Measurements from ENCODE around the gene RNF44. TPM values are rescaled to one million over a fixed set of nuclear protein-coding genes. Genes with fewer than 3 reads are reported as not detected.

RNF44 gene
- total RNA-seq, 2 donors from 2014 or later: 16.2 to 16.6 TPM

- intact Hi-C loops (cut with DNase I): no loop called here
- DNase-seq (ENCODE audit: low spot score): peak; percentile 49
Observed at GRCh38 chr5:176528301-176528700, 8.9 kb downstream of the RNF44 start.

- DNase-seq (ENCODE audit: low spot score): peak; percentile 64
- intact Hi-C loops (cut with DNase I): no loop called here
Observed at GRCh38 chr5:176527246-176528222, 9.7 kb downstream of the RNF44 start.

GRCh38 chr5:176526462-176526861, 10.7 kb downstream of the RNF44 start:
- intact Hi-C loops (cut with DNase I): no loop called here
- DNase-seq (ENCODE audit: low spot score): no peak

DNA sequence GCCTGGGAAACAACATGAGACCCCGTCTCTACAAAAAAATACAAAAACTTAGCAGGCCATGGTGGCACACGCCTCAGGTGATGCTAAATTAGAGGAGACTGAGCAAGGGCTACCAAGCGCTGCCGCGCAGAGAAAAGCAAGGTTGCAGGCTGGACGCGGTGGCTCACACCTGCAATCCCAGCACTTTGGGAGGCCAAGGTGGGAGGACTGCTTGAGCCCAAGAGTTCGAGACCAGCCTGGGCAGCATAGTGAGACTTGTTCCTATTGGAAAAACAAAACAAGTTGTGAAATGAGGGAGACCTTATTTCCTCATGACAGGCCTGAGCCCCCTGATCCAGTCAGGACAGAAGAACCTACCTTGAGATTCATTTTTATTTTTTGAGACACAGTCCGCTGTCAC, 11.5 kb downstream of the RNF44 start:
- DNase-seq (ENCODE audit: low spot score): no peak
- intact Hi-C loops (cut with DNase I): no loop called here

- no peak for DNase-seq (ENCODE audit: low spot score)
- intact Hi-C loops (cut with DNase I): no loop called here
Observed at GRCh38 chr5:176524987-176525386, 12.2 kb downstream of the RNF44 start.

- intact Hi-C loops (cut with DNase I): no loop called here
Observed at GRCh38 chr5:176524138-176524537, 13.1 kb downstream of the RNF44 start.

GRCh38 chr5:176521699-176522263, 15.4 kb downstream of the RNF44 start:
- intact Hi-C loops (cut with DNase I): no loop called here
- DNase-seq (ENCODE audit: low spot score): no peak

More at GRCh38 chr5:176524138-176524537, 13.1 kb downstream of the RNF44 start:
- no peak for DNase-seq (ENCODE audit: low spot score)

GRCh38 chr5:176521286-176521685, 15.9 kb downstream of the RNF44 start:
- intact Hi-C loops (cut with DNase I): no loop called here
- no peak for DNase-seq (ENCODE audit: low spot score)

DNA sequence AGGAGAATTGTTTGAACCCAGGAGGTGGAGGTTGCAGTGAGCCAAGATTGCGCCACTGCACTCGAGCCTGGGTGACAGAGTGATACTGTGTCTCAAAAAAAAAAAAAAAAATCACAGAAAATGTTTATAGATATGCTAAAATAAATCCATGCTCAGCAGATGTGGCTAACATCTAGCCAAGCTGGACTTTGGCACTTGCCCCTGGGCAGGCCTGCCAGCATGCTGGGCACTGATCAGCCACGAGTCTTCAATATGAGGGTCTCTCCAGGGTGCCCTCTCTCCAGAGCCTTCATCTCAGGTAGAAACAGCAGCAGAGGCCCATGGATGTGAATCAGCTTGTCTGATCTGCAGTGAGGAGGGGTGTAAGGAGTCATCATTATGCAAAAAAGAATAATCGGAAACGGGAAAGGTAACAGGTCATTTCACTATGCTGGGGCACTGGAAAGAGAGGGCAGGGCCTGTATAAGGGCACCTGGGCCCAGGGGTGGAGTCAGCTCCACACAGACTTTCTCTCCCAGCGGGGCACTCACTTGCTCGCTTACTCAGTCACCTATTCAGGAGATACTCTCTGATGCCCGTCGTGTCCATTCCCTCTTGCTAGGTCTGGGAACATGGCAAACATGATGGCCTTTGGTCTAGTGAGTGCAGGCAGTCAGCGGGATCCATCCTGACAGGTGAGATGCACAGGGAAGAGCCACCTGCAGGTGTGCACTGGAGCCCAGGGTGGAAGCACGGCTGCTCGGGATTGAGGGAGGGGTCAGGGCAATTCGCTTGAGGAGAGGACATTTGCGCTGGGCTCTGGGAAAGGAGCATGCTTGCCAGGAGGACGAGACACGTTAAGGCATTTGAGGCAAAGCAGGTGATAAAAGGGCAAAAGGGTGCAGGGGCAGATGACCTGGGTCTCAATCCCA, 17.1 kb downstream of the RNF44 start:
- no peak for DNase-seq (ENCODE audit: low spot score)
- intact Hi-C loops (cut with DNase I): no loop called here

DNA sequence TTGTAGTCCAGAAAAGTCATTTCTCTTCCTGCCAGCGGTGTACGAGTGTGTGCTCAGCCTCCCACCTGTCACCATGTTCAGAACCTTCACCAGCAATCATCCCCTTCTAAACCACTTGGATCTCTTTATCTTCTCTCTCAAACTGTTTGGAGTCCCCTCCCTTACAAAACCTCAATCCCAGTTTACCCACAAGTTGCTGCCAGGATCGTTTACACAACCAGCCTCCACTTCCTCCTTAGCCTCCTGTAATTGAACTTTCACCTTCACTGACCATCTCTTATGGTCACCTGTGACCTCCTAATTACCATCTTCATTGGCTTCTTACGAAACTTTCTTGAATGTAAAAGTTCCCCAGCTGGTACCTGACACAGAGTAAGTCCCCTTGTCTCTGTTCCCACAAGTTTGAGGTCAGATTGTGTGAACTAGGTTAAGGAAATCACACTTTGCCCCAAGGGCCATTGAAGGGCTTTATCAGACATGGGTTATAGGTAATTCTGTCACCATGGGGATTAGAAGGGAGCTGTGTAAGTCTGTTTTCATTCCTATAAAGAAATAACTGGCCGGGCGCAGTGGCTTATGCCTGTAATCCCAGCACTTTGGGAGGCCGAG, 20.0 kb downstream of the RNF44 start:
- no peak for DNase-seq (ENCODE audit: low spot score)
- intact Hi-C loops (cut with DNase I): no loop called here

- intact Hi-C loops (cut with DNase I): no loop called here
- no peak for DNase-seq (ENCODE audit: low spot score)
Observed at GRCh38 chr5:176515396-176515795, 21.8 kb downstream of the RNF44 start.

DNA sequence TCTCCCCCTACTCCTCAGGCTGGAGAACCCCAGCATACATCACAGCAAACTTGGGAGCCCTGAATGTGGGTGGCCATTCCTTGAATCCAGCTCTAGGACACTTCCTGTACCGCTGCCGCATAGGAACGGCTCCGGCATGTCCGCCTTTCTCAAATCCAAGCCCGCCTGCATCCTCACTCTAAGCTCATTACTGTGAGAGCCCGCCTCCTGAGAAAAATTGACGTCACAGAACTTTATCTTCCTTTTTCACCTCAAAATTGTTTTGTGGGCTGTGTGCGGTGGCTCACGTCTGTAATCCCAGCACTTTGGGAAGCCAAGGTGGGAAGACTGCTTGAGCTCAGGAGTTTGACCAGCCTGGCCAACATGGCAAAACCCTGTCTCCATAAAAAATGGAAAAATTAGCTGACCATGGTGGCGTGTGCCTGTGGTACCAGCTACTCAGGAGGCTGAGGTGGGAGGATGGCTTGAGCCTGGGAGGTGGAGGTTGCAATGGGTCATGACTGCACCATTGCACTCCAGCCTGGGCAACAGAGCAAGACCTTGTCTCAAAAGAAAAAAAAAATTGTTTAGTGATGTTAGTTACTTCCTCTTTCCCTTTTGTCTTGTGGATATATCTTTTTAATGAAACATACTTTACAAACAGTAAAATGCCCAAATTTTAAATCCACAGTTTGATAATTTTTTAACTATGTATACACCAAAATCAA, 22.8 kb downstream of the RNF44 start:
- intact Hi-C loops (cut with DNase I): loop anchor here in 1 of 2 donors (5.0 kb wide), 1 partner anchor 652 kb away; no protein-coding TSS in a partner anchor
- no peak for DNase-seq (ENCODE audit: low spot score)

GRCh38 chr5:176513788-176514187, 23.4 kb downstream of the RNF44 start:
- DNase-seq (ENCODE audit: low spot score): no peak

DNA sequence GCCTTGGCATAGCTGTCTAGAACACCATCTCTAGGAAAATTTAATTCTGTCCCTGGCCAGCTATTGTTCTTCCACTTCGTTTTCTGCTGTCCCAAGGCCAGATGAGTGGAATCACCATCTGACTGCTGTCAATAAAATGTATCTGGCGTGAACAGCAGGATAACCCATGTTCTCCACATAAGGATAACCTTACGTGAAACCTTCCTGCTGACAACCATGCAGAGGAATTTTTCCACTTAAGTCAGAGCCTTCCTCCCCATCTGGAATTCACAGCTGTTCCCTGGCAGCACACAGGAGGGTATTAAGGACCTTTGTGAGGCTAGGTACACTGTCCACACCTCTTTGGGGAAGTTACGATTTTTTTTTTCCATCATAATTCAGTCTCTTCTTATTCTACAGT, 28.6 kb downstream of the RNF44 start:
- no peak for DNase-seq (ENCODE audit: low spot score)
- intact Hi-C loops (cut with DNase I): no loop called here

More at GRCh38 chr5:176513788-176514187, 23.4 kb downstream of the RNF44 start:
- intact Hi-C loops (cut with DNase I): loop anchor here in 1 of 2 donors (5.0 kb wide), 1 partner anchor 651 kb away; no protein-coding TSS in a partner anchor

- intact Hi-C loops (cut with DNase I): no loop called here
- DNase-seq (ENCODE audit: low spot score): no peak
Observed at GRCh38 chr5:176507911-176508310, 29.3 kb downstream of the RNF44 start.

DNA sequence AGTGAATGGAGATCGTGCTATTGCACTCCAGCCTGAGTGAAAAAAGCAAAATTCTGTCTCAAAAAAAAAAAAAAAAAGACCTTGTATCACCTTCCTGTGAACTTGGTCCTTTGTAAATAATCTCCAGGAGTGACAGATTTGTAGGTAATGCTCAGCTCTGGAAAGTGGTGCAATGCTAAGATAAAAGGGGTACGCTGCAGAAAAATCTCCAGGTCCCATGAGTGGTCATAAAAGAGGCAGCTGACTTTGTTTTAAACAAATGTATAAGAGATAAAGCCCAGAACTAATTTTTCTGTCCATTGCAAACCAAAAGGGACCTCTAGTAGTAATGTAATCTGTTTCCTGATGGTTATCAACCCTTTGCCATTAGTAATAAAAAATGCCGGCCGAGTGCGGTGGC, 33.7 kb downstream of the RNF44 start:
- DNase-seq (ENCODE audit: low spot score): no peak
- intact Hi-C loops (cut with DNase I): no loop called here

DNA sequence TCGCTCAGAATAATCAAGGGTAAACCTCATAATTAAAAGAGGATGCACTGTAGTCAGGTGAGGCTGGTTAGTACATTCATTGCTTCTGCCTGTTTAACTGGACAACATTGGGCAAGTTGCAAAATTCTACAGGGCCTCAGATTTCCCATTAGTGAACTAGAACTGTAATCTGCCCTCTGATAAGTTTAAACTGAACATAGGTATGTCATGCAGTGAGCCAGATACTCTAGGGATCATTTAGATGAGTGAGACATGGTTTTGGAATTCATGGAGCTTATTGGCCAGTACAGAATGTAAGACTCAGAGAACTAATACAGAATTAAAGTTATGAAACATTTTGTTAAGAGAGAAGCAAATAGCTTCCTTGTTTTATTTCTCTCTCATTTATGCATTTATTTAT, 35.9 kb downstream of the RNF44 start:
- no peak for DNase-seq (ENCODE audit: low spot score)
- intact Hi-C loops (cut with DNase I): no loop called here

GRCh38 chr5:176500511-176500910, 36.7 kb downstream of the RNF44 start:
- DNase-seq (ENCODE audit: low spot score): no peak
- intact Hi-C loops (cut with DNase I): no loop called here

DNA sequence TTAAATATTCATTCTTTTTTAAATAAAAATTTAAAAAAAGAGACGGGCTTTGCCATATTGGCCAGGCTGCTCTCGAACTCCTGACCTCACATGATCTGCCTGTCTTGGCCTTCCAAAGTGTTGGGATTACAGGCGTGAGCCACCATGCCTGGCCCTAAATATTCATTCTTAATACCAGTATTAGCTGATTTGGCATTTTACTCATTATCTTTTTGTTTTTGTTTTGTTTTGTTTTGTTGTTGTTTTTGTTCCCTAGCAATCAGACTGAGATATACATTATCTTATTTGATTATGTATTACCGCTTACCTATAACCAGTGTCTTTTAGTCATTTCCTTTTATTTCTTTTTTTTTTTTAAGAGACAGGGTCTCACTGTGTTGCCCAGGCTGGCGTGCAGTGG, 37.9 kb downstream of the RNF44 start:
- DNase-seq (ENCODE audit: low spot score): no peak
- intact Hi-C loops (cut with DNase I): no loop called here

Measured in posterior vena cava (tissue), 2 donors.